GM19099 (cell line): ENCODE measurements around the gene HSD11B1L.

Source experiments
- POLR2A ChIP-seq: IDR thresholded peaks from 3 replicates; pipeline ENCODE4 v1.6.1; 2011; ENCODE audit warnings: low read depth; ENCODE audit not compliant: insufficient read length; ENCODE audit errors: extremely low read depth

Gene HSD11B1L

GRCh38 chr19:5718579-5719273 lies 37.9 kb downstream of the HSD11B1L start:
- TF ChIP-seq POLR2A, result no peak

GRCh38 chr19:5719274-5719960 lies 38.6 kb downstream of the HSD11B1L start:
- no peak for TF ChIP-seq POLR2A

- TF ChIP-seq POLR2A, result peak; percentile 91
Observed at GRCh38 chr19:5719961-5720790, 39.3 kb downstream of the HSD11B1L start, which contains the start of the genes CATSPERD and LONP1. Gene CATSPERD, plus strand, starts transcription at chr19:5720637. Its CDS starts 101 bp downstream, at chr19:5720738. Gene LONP1, minus strand, starts transcription at chr19:5720146. Its CDS starts 14 bp downstream, at chr19:5720132.

- no peak for TF ChIP-seq POLR2A
Observed at GRCh38 chr19:5727453-5728050, 46.7 kb downstream of the HSD11B1L start.
